Right lobe of liver (tissue), 4 donors: ENCODE measurements around the gene ZBTB7C.

Source experiments
- POLR2A ChIP-seq: fragments of 450-650 bp; IDR thresholded peaks from one replicate; pipeline ENCODE4 v1.6.1; 2017; ENCODE audit warnings: antibody characterized with exemption, mild to moderate bottlenecking
- TF ChIP-seq, protein P1 (sequence below), 4 donors: fragments of 200-600 bp in 3 of 4; fragments of 450-650 bp in 1 of 4; IDR thresholded peaks; one replicate each; pipeline versions ENCODE4 v1.5.1 to v1.8.0; 2016 to 2022; ENCODE audit warnings: antibody characterized with exemption in 4 of 4, mild to moderate bottlenecking in 2 of 4
- donor health status: DM: no; HTN: no; CAD: no.
- donor health status: DM: no; HTN: no; CAD: no.
- donor health status: DM: no; HTN: yes; CAD: no.

DNA sequence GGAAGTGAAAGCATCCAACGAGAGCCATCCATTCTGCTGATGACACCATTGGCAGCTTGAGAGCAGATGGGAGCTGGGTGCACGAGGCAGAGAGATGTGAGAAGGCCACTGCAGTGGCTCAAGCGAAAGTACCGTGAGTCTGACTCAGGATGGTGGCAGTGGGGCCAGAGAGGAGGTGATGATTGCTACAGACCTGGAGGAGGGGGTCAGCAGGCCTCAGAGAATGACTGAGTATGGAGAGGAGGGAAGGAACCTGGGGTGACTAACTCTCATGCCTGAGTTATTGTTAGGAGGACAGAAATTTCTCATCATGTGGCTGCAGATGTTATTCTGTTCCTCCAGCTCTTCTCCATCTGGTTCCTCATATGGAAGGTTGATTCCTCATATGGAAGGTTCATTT, 8.8 kb upstream of the ZBTB7C start:
- TF ChIP-seq, protein P1, sequence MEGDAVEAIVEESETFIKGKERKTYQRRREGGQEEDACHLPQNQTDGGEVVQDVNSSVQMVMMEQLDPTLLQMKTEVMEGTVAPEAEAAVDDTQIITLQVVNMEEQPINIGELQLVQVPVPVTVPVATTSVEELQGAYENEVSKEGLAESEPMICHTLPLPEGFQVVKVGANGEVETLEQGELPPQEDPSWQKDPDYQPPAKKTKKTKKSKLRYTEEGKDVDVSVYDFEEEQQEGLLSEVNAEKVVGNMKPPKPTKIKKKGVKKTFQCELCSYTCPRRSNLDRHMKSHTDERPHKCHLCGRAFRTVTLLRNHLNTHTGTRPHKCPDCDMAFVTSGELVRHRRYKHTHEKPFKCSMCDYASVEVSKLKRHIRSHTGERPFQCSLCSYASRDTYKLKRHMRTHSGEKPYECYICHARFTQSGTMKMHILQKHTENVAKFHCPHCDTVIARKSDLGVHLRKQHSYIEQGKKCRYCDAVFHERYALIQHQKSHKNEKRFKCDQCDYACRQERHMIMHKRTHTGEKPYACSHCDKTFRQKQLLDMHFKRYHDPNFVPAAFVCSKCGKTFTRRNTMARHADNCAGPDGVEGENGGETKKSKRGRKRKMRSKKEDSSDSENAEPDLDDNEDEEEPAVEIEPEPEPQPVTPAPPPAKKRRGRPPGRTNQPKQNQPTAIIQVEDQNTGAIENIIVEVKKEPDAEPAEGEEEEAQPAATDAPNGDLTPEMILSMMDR (IDR thresholded peaks at IDR 0.05): no peak
- no peak for TF ChIP-seq POLR2A
